ENCODE measurements around the gene PCAT6. TPM values are rescaled to one million over a fixed set of nuclear protein-coding genes. Genes with fewer than 3 reads are reported as not detected.
"Not testable (repeated sequence)": the region's sequence is repeated elsewhere in the genome, so short reads cannot be mapped to it uniquely, and the experiment has no call there.

Gene PCAT6
- polyA plus RNA-seq (2013, experiment 1 of 4) = 9.0 TPM
- polyA plus RNA-seq (2013, experiment 2 of 4) = 5.4 TPM
- polyA plus RNA-seq (2013, experiment 3 of 4) = 7.2 TPM
- 9.0 TPM for polyA plus RNA-seq (2013, experiment 4 of 4)

DNA sequence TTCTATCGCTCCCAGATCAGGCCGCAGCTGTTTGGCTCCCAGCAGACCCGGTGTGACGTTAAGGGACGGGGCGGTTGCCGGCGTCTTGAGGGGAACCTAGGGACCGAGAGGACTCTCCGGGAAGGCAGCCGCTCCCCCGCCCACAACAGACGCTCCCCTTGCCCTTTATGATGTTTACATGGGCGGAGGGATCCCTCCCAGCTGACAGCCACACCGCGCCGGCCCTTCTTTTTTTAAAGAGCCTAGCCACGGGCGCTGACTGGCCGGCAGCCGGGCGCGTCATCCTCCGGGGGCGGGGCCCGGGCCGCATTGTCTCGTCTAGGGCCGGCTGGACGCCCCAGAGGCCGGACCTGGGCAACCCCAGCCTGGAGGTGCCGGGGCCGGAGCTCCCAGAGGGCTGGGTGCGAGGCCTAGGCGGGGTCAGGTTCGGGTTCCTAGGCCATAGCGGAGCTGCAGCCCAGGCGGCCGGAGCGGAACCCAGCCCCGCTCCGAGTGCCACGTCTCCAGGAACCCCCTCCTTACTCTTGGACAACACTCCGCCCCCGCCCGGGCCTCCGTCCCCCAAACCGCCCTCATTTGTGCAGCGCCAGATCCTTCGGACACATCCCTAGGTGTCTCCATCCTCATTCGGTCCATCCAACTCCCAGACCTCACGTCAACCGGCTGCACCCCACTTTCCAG, at the start of gene PCAT6:
PCAT6 (plus strand) TSS at position 340 of the 681 bp plus-strand sequence.
- no peaks in the 10 kb centered on the region for H3K9me3 ChIP-seq (ENCODE audit: control insufficient read depth, low read length)
- peaks cover 14% of the 10 kb centered on the region for H3K4me1 ChIP-seq (ENCODE audit: control insufficient read depth, insufficient read depth, low read length)
- H3K4me3 ChIP-seq (ENCODE audit: insufficient read depth, low read depth, low read length) = peak within 1 kb of the TSS; percentile 80
- no peaks in the 10 kb centered on the region for H3K36me3 ChIP-seq (ENCODE audit: control insufficient read depth, insufficient read depth, low read length)
- H3K27ac ChIP-seq (ENCODE audit: insufficient read depth, low read depth, low read length, poor library complexity, severe bottlenecking) = no peak within 1 kb of the TSS
- 0% methylated on average over 53 of the region's 53 CpGs for WGBS, 2 experiments
- peaks cover 32% of the 10 kb centered on the region for H3K27me3 ChIP-seq (ENCODE audit: control insufficient read depth, insufficient read depth, low read length, poor library complexity, severe bottlenecking)

DNA sequence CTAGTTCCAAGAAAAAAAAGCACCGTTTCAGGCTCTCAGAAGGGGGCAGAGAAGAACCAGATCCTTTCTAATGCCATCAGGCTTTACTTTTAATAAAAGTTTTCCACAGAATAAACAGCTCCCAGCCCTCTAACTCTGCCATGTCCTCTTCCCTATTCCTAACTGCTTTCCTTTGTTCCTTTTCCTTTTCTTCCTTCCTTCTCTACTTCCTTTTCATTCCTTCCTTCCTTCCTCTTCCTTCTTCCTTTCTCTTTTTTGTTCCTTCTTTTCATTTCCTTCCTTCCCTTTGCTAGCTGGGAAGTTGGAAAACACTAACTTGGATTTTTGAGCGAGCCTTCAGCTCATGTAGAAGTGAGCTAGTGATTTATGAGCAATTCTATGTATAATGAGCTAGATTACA, 48.7 kb upstream of the PCAT6 start:
- Histone ChIP-seq H3K9me3 (ENCODE audit: control insufficient read depth, low read length) (no peaks in the 10 kb centered on the region), H3K36me3 (ENCODE audit: control insufficient read depth, insufficient read depth, low read length) (peaks cover 81% of the 10 kb centered on the region), H3K27ac (ENCODE audit: insufficient read depth, low read depth, low read length, poor library complexity, severe bottlenecking) (no peak overlapping the region), H3K27me3 (ENCODE audit: control insufficient read depth, insufficient read depth, low read length, poor library complexity, severe bottlenecking) (no peaks in the 10 kb centered on the region), H3K4me3 (ENCODE audit: insufficient read depth, low read depth, low read length) (no peak overlapping the region), H3K4me1 (ENCODE audit: control insufficient read depth, insufficient read depth, low read length) (no peaks in the 10 kb centered on the region)
- WGBS, 2 experiments = 96 to 99% methylated on average over 2 of the region's 2 CpGs

- peaks cover 67% of the 10 kb centered on the region for H3K36me3 ChIP-seq (ENCODE audit: control insufficient read depth, insufficient read depth, low read length)
- no peak overlapping the region for H3K27ac ChIP-seq (ENCODE audit: insufficient read depth, low read depth, low read length, poor library complexity, severe bottlenecking)
- WGBS, 2 experiments = 98 to 100% methylated on average over 1 of the region's 1 CpG
Measured at GRCh38 chr1:202765721-202766120, 45.0 kb upstream of the PCAT6 start.

DNA sequence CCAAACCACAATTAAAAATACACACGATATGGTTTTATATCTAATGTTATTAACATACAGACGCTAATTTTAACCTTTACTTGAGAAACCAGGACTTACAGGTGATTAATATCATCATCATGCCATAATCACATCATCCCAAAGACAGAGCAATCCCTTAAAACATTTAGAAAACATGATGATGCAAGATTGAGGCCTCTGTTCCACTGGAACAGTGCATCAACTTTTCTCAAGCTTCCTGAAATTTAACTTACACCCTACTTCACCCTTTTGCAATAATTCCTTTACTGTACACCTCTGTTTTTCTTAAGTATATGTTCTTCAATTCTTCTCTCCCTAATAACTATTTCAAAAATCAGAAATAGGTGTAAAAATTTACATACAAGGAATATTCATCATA, 40.6 kb upstream of the PCAT6 start:
- H3K4me1 ChIP-seq (ENCODE audit: control insufficient read depth, insufficient read depth, low read length) = no peaks in the 10 kb centered on the region
- no peak overlapping the region for H3K4me3 ChIP-seq (ENCODE audit: insufficient read depth, low read depth, low read length)
- 95 to 100% methylated on average over 1 to 2 of the region's 2 CpGs for WGBS, 2 experiments
- no peaks in the 10 kb centered on the region for H3K27me3 ChIP-seq (ENCODE audit: control insufficient read depth, insufficient read depth, low read length, poor library complexity, severe bottlenecking)
- no peak overlapping the region for H3K27ac ChIP-seq (ENCODE audit: insufficient read depth, low read depth, low read length, poor library complexity, severe bottlenecking)
- H3K9me3 ChIP-seq (ENCODE audit: control insufficient read depth, low read length) = no peaks in the 10 kb centered on the region
- H3K36me3 ChIP-seq (ENCODE audit: control insufficient read depth, insufficient read depth, low read length) = peaks cover 66% of the 10 kb centered on the region

More at GRCh38 chr1:202765721-202766120, 45.0 kb upstream of the PCAT6 start:
- no peaks in the 10 kb centered on the region for H3K9me3 ChIP-seq (ENCODE audit: control insufficient read depth, low read length)
- H3K27me3 ChIP-seq (ENCODE audit: control insufficient read depth, insufficient read depth, low read length, poor library complexity, severe bottlenecking) = no peaks in the 10 kb centered on the region
- no peaks in the 10 kb centered on the region for H3K4me1 ChIP-seq (ENCODE audit: control insufficient read depth, insufficient read depth, low read length)
- no peak overlapping the region for H3K4me3 ChIP-seq (ENCODE audit: insufficient read depth, low read depth, low read length)

DNA sequence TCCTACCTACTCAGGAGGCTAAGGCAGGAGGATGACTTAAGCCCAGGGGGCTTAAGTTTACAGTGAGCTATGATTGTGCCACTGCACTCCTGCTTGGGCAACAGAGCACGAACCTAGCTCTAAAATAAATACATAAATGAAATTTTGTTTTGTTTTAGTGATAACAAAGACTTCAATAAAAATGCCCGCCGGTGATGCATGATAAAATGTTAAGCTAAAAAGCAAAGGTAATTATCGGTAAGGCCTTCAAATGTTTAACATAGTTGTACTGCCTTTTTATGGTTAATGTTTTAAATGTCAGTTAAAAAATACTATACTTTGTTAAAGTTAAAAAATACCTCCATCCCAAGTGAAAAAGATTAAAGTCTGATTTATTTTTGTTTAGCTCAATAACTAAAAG, 29.6 kb upstream of the PCAT6 start:
- no peaks in the 10 kb centered on the region for H3K9me3 ChIP-seq (ENCODE audit: control insufficient read depth, low read length)
- H3K4me3 ChIP-seq (ENCODE audit: insufficient read depth, low read depth, low read length) = no peak overlapping the region
- no peak overlapping the region for H3K27ac ChIP-seq (ENCODE audit: insufficient read depth, low read depth, low read length, poor library complexity, severe bottlenecking)
- H3K27me3 ChIP-seq (ENCODE audit: control insufficient read depth, insufficient read depth, low read length, poor library complexity, severe bottlenecking) = no peaks in the 10 kb centered on the region
- H3K36me3 ChIP-seq (ENCODE audit: control insufficient read depth, insufficient read depth, low read length) = peaks cover 4% of the 10 kb centered on the region
- WGBS, 2 experiments = 94 to 100% methylated on average over 3 to 4 of the region's 4 CpGs
- no peaks in the 10 kb centered on the region for H3K4me1 ChIP-seq (ENCODE audit: control insufficient read depth, insufficient read depth, low read length)

GRCh38 chr1:202786804-202787203, 23.9 kb upstream of the PCAT6 start:
- WGBS, 2 experiments = 67 to 71% methylated on average over 4 of the region's 4 CpGs
- Histone ChIP-seq H3K27ac (ENCODE audit: insufficient read depth, low read depth, low read length, poor library complexity, severe bottlenecking) (no peak overlapping the region), H3K4me1 (ENCODE audit: control insufficient read depth, insufficient read depth, low read length) (no peaks in the 10 kb centered on the region), H3K36me3 (ENCODE audit: control insufficient read depth, insufficient read depth, low read length) (no peaks in the 10 kb centered on the region), H3K9me3 (ENCODE audit: control insufficient read depth, low read length) (no peaks in the 10 kb centered on the region), H3K27me3 (ENCODE audit: control insufficient read depth, insufficient read depth, low read length, poor library complexity, severe bottlenecking) (no peaks in the 10 kb centered on the region), H3K4me3 (ENCODE audit: insufficient read depth, low read depth, low read length) (no peak overlapping the region)

GRCh38 chr1:202788800-202789199, 22.0 kb upstream of the PCAT6 start:
- H3K4me1 ChIP-seq (ENCODE audit: control insufficient read depth, insufficient read depth, low read length) = no peaks in the 10 kb centered on the region
- WGBS, 2 experiments = 88 to 94% methylated on average over 3 of the region's 3 CpGs
- H3K4me3 ChIP-seq (ENCODE audit: insufficient read depth, low read depth, low read length) = no peak overlapping the region
- no peaks in the 10 kb centered on the region for H3K27me3 ChIP-seq (ENCODE audit: control insufficient read depth, insufficient read depth, low read length, poor library complexity, severe bottlenecking)
- H3K27ac ChIP-seq (ENCODE audit: insufficient read depth, low read depth, low read length, poor library complexity, severe bottlenecking) = no peak overlapping the region
- no peaks in the 10 kb centered on the region for H3K9me3 ChIP-seq (ENCODE audit: control insufficient read depth, low read length)
- H3K36me3 ChIP-seq (ENCODE audit: control insufficient read depth, insufficient read depth, low read length) = no peaks in the 10 kb centered on the region

DNA sequence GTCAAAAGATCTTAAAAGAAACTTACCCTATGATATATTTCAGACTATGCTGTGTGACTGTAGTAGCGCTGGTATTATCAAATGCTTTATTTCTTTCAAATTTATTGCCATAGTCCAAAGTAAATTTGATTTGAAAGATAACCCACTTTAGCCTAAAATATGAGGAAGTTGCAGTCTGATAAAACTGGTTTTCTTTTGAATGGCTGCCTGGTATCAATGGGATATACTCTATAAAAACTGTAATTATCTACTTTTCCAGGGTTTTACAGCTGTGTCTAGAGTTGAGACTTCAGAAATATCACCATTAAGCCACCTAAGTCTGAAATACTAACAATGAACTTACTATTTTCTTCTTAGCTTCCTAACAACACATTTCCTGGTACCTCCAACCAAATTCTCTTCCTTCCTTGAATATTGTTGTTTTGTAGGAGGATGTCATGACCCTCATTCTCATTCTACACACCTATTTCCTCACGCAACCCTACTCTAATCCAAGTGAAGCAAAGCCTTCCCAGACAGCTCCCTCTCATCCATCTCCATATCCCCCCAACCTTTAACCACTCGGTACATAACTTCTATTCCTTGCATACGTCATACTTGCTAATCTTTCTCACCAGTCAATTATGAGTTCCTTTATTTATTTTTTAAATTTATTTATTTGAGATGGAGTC, 19.5 kb upstream of the PCAT6 start:
- 89% methylated on average over 2 to 3 of the region's 4 CpGs for WGBS, 2 experiments

DNA sequence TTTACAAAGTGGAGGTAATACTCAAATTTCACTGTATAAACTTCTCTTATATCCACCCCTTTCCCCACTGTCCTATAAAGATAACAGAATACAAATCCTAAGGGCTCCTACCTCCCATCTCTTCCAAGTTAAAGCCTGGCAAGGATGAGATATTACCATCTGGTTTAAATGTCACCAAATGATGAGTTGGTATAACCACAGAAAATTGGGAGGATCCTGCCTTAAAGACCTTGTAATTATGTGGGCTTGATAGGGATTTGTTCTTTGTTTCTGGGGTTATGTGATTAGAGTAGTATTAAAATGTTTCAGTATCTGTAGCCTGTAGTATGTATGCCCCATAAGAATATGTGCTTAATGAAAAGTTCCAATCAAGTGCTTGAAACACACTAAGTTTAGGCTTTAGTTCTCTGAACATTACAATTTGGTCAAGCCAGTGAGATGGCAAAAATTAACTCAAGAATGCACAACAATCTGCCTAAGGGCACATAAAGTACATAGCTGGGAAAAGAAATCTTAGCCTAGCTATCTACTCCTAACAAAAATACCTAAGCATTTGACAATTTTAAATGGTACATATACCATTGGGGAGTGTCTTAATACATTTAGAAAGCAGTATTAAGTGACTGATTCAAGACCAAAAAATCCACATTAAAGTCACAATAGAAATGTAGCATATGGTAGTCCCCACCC, 16.6 kb upstream of the PCAT6 start:
- Histone ChIP-seq H3K9me3 (ENCODE audit: control insufficient read depth, low read length) (no peaks in the 10 kb centered on the region), H3K4me1 (ENCODE audit: control insufficient read depth, insufficient read depth, low read length) (no peaks in the 10 kb centered on the region), H3K4me3 (ENCODE audit: insufficient read depth, low read depth, low read length) (no peak overlapping the region), H3K36me3 (ENCODE audit: control insufficient read depth, insufficient read depth, low read length) (no peaks in the 10 kb centered on the region), H3K27ac (ENCODE audit: insufficient read depth, low read depth, low read length, poor library complexity, severe bottlenecking) (no peak overlapping the region), H3K27me3 (ENCODE audit: control insufficient read depth, insufficient read depth, low read length, poor library complexity, severe bottlenecking) (no peaks in the 10 kb centered on the region)

More for the DNA sequence above, 19.5 kb upstream of the PCAT6 start:
- Histone ChIP-seq H3K27ac (ENCODE audit: insufficient read depth, low read depth, low read length, poor library complexity, severe bottlenecking) (no peak overlapping the region), H3K27me3 (ENCODE audit: control insufficient read depth, insufficient read depth, low read length, poor library complexity, severe bottlenecking) (no peaks in the 10 kb centered on the region), H3K9me3 (ENCODE audit: control insufficient read depth, low read length) (no peaks in the 10 kb centered on the region), H3K36me3 (ENCODE audit: control insufficient read depth, insufficient read depth, low read length) (no peaks in the 10 kb centered on the region), H3K4me1 (ENCODE audit: control insufficient read depth, insufficient read depth, low read length) (no peaks in the 10 kb centered on the region), H3K4me3 (ENCODE audit: insufficient read depth, low read depth, low read length) (no peak overlapping the region)

- H3K9me3 ChIP-seq (ENCODE audit: control insufficient read depth, low read length); H3K36me3 ChIP-seq (ENCODE audit: control insufficient read depth, insufficient read depth, low read length): not testable (repeated sequence)
- 85 to 95% methylated on average over 6 of the region's 6 CpGs for WGBS, 2 experiments
Measured at GRCh38 chr1:202794931-202795330, 15.8 kb upstream of the PCAT6 start.

More at GRCh38 chr1:202794931-202795330, 15.8 kb upstream of the PCAT6 start:
- not testable (repeated sequence) for H3K27ac ChIP-seq (ENCODE audit: insufficient read depth, low read depth, low read length, poor library complexity, severe bottlenecking); H3K27me3 ChIP-seq (ENCODE audit: control insufficient read depth, insufficient read depth, low read length, poor library complexity, severe bottlenecking); H3K4me1 ChIP-seq (ENCODE audit: control insufficient read depth, insufficient read depth, low read length); H3K4me3 ChIP-seq (ENCODE audit: insufficient read depth, low read depth, low read length)

Data from ectodermal cell (in vitro differentiated cells).